Limb (tissue), 2 donors: ENCODE measurements around the gene MAPK1.
"Not testable (repeated sequence)": the region's sequence is repeated elsewhere in the genome, so short reads cannot be mapped to it uniquely, and the experiment has no call there.

Source experiments
- DNase-seq, 2 donors: peaks; one replicate each; pipeline ENCODE4 v3.0.0-alpha.2; 2016; ENCODE audit errors: extremely low spot score in 2 of 2

MAPK1 gene

GRCh38 chr22:21849489-21849888, 18.0 kb downstream of the MAPK1 start:
- no peak for DNase-seq

- not testable (repeated sequence) for DNase-seq
Measured at GRCh38 chr22:21848057-21848456, 19.4 kb downstream of the MAPK1 start.

GRCh38 chr22:21845558-21846453, 21.6 kb downstream of the MAPK1 start:
- no peak for DNase-seq

- DNase-seq = no peak
Measured at GRCh38 chr22:21842946-21843345, 24.5 kb downstream of the MAPK1 start.

- DNase-seq = no peak
Measured at GRCh38 chr22:21841422-21841821, 26.0 kb downstream of the MAPK1 start.

- no peak for DNase-seq
Measured at GRCh38 chr22:21840236-21840823, 27.1 kb downstream of the MAPK1 start.

GRCh38 chr22:21839765-21840140, 27.7 kb downstream of the MAPK1 start:
- no peak for DNase-seq

- DNase-seq = not testable (repeated sequence)
Measured at GRCh38 chr22:21839104-21839764, 28.2 kb downstream of the MAPK1 start.

- peak in 1 of 2 donors; percentile 79 for DNase-seq
Measured at GRCh38 chr22:21837248-21837979, 30.0 kb downstream of the MAPK1 start.

- DNase-seq = not testable (repeated sequence)
Measured at GRCh38 chr22:21836486-21836885, 31.0 kb downstream of the MAPK1 start.

GRCh38 chr22:21835378-21835777, 32.1 kb downstream of the MAPK1 start:
- no peak for DNase-seq

GRCh38 chr22:21834869-21835268, 32.6 kb downstream of the MAPK1 start:
- DNase-seq = no peak

GRCh38 chr22:21832291-21833290, 34.9 kb downstream of the MAPK1 start:
- no peak for DNase-seq

GRCh38 chr22:21829523-21829922, 37.9 kb downstream of the MAPK1 start:
- DNase-seq = no peak

- no peak for DNase-seq
Measured at GRCh38 chr22:21828268-21828638, 39.2 kb downstream of the MAPK1 start.

- DNase-seq = no peak
Measured at GRCh38 chr22:21827628-21828267, 39.7 kb downstream of the MAPK1 start.

- no peak for DNase-seq
Measured at GRCh38 chr22:21826204-21826603, 41.2 kb downstream of the MAPK1 start.

GRCh38 chr22:21824962-21825361, 42.5 kb downstream of the MAPK1 start:
- not testable (repeated sequence) for DNase-seq

- DNase-seq = no peak
Measured at GRCh38 chr22:21824445-21824912, 43.0 kb downstream of the MAPK1 start.
